T-cell (primary cell): ENCODE measurements around the gene VPS13D. TPM values are rescaled to one million over a fixed set of nuclear protein-coding genes. Genes with fewer than 3 reads are reported as not detected.
"Not testable (repeated sequence)": the region's sequence is repeated elsewhere in the genome, so short reads cannot be mapped to it uniquely, and the experiment has no call there.

Experiments used
- ATAC-seq, 4 experiments: fragments of 200-7000 bp in 3 of 4; fragments of 150-1000 bp in 1 of 4; cut with Tn5 transposase; replicated peaks in 1 of 4; 1 replicate in 3 of 4; 2 replicates in 1 of 4; pipeline ENCODE4 v1.10.0; 2021; ENCODE audit warnings: moderate library complexity in 3 of 4, mild to moderate bottlenecking in 2 of 4, moderate number of reproducible peaks in 1 of 4
- CTCF ChIA-PET, 2 donors: fragments of 300-600 bp; sonication (Branson Sonifier 250); formaldehyde crosslinking; loops; one replicate each; lab custom pipeline; 2022; ENCODE audit warnings: antibody characterized with exemption in 2 of 2; lab: Charles Lee
- POLR2A ChIA-PET, 2 donors: fragments of 300-600 bp; sonication (Branson Sonifier 250); formaldehyde crosslinking; loops; one replicate each; lab custom pipeline; 2022; ENCODE audit warnings: antibody characterized with exemption in 2 of 2; lab: Charles Lee
- DNase-seq, 35 experiments: peaks; one replicate each; pipeline versions ENCODE4 v3.0.0 to v3.0.0-alpha.2; 2013 to 2023
- H3K27ac ChIP-seq: one replicate; pipeline ENCODE4 v1.5.1; 2013; ENCODE audit warnings: low read length
- H3K27me3 ChIP-seq, 2 experiments: replicated peaks in 1 of 2; 1 replicate in 1 of 2; 2 replicates in 1 of 2; pipeline versions ENCODE4 v1.6.1 to v1.7.0; 2013; ENCODE audit warnings: low read length in 1 of 2, mixed read lengths in 1 of 2; ENCODE audit not compliant: control insufficient read depth in 2 of 2, insufficient read depth in 2 of 2; ENCODE audit errors: extremely low read depth in 1 of 2
- H3K36me3 ChIP-seq, 2 donors: 1 replicate in 1 of 2; 2 replicates in 1 of 2; pipeline versions ENCODE4 v1.6.1 to v1.7.0; 2013; ENCODE audit warnings: low read length in 1 of 2; ENCODE audit not compliant: control insufficient read depth in 2 of 2, insufficient read depth in 1 of 2; ENCODE audit errors: extremely low read depth in 1 of 2
- H3K4me1 ChIP-seq, 2 experiments: 1 replicate in 1 of 2; 2 replicates in 1 of 2; pipeline versions ENCODE4 v1.6.1 to v1.7.0; 2013; ENCODE audit warnings: low read length in 2 of 2, mixed read lengths in 1 of 2; ENCODE audit not compliant: insufficient read depth in 2 of 2, control insufficient read depth in 1 of 2; ENCODE audit errors: extremely low read depth in 1 of 2
- H3K4me3 ChIP-seq, 2 donors: 1 replicate in 1 of 2; 2 replicates in 1 of 2; pipeline versions ENCODE4 v1.5.1 to v1.7.0; 2013; ENCODE audit warnings: mild to moderate bottlenecking in 2 of 2, low read length in 1 of 2, moderate library complexity in 1 of 2; ENCODE audit not compliant: control insufficient read depth in 1 of 2; ENCODE audit errors: extremely low read depth in 1 of 2
- H3K9me3 ChIP-seq: 2 replicates; pipeline ENCODE4 v1.7.0; 2013
- H3K27ac Mint-ChIP-seq, 2 donors: one replicate each; pipeline ENCODE4 v1.8.0; 2020 to 2021; ENCODE audit warnings: mild to moderate bottlenecking in 2 of 2, mixed read lengths in 2 of 2
- H3K27me3 Mint-ChIP-seq, 2 donors: one replicate each; pipeline ENCODE4 v1.8.0; 2021 to 2022; ENCODE audit warnings: mixed read lengths in 2 of 2
- H3K36me3 Mint-ChIP-seq: one replicate; pipeline ENCODE4 v1.8.0; 2021; ENCODE audit warnings: mixed read lengths
- H3K4me1 Mint-ChIP-seq, 3 donors: one replicate each; pipeline ENCODE4 v1.8.0; 2020 to 2022; ENCODE audit warnings: mixed read lengths in 3 of 3, mild to moderate bottlenecking in 1 of 3
- H3K4me3 Mint-ChIP-seq, 3 donors: one replicate each; pipeline ENCODE4 v1.8.0; 2020 to 2022; ENCODE audit warnings: mild to moderate bottlenecking in 3 of 3, mixed read lengths in 3 of 3, moderate library complexity in 3 of 3
- H3K9me3 Mint-ChIP-seq, 3 donors: one replicate each; pipeline ENCODE4 v1.8.0; 2020 to 2022; ENCODE audit warnings: mixed read lengths in 3 of 3
- WGBS: methylation state at CpG from one replicate; pipeline ENCODE4 v1.1.5; 2013; ENCODE audit warnings: missing lambda C conversion rate; ENCODE audit not compliant: insufficient coverage; 5-methylcytosine and 5-hydroxymethylcytosine counted together
- total RNA-seq, 35 experiments: library from RNA in 6 of 35; stranded (reverse) in 6 of 35; fragments of 120-200 nt in 1 of 35; gene quantifications; one replicate each; pipeline versions ENCODE4 v1.2.1 to v1.2.4 and lab custom pipeline; 2013 to 2026

The VPS13D gene
- total RNA-seq, 5 donors from 2014 or later (not counting 1 experiment from before 2014, with no cell fraction given) = 73.5 to 85.9 (median 75.8) TPM

DNA sequence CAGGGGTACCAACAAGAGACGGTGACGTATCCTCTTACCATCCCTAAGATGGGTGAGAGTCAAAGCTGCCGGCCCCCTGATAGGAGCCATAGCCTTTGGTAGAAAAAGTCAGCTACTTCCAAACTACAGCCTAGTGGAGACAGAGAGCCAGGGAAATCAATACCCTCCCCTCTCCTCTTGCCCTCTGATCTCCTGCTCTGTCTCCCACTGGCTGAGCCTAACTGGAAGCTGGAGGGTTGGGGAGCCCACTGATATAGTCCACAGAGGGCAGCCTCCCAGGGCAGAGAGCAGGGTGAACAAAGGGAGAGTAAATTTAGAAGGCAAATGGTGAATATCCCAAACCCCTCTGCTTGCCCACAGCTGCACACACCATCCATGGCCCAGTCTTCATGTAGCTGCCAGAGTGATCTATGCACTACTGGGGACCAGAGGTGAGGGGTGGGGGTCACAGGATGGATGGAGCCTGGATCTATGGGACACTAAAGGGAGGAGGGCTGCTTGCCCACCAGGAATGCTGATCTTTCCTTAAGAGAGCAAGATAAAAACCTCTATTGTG is 308.2 kb downstream of the VPS13D start:
- peaks cover 0 to 15% (median 0%) of the 10 kb centered on the region in 3 donors for H3K4me1 Mint-ChIP-seq
- Histone ChIP-seq H3K9me3 (no peaks in the 10 kb centered on the region), H3K27me3 (peaks cover 0 to 21% of the 10 kb centered on the region in 2 experiments), H3K27ac (no peak overlapping the region), H3K4me1 (no peaks in the 10 kb centered on the region), H3K36me3 (peaks cover 0 to 5% of the 10 kb centered on the region in 2 donors), H3K4me3 (no peak overlapping the region)
- ChIA-PET POLR2A (no interaction called here), CTCF (no interaction called here)
- DNase-seq (no peak), ATAC-seq (no peak)
- peaks cover 12 to 21% (median 16%) of the 10 kb centered on the region in 3 donors for H3K9me3 Mint-ChIP-seq
- H3K4me3 Mint-ChIP-seq = no peak overlapping the region
- H3K27ac Mint-ChIP-seq = no peak overlapping the region
- no peaks in the 10 kb centered on the region for H3K27me3 Mint-ChIP-seq
- peaks cover 29% of the 10 kb centered on the region for H3K36me3 Mint-ChIP-seq
- no CpG with 5 or more reads among the region's 3 CpGs for WGBS

DNA sequence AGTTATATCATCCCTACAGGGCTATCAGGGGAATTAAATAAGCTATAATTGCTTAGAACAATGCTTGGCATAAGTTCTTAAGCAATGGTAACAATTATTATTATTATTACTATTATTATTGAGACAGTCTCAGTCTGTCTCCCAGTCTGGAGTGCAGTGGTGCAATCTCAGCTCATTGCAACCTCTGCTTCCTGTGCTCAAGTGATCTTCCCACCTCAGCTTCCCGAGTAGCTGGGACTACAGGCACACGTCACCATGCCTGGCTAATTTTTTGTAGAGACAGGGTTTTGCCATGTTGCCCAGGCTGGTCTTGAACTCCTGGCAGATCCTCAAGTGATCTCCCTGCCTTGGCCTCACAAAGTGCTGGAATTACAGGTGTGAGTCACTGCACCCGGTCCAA is 308.7 kb downstream of the VPS13D start:
- WGBS = 60% methylated on average over 1 of the region's 3 CpGs
- H3K4me1 ChIP-seq, H3K27ac ChIP-seq, POLR2A ChIA-PET, H3K36me3 ChIP-seq, ATAC-seq, DNase-seq, H3K4me3 ChIP-seq, CTCF ChIA-PET, H3K27ac Mint-ChIP-seq, H3K9me3 ChIP-seq, H3K4me3 Mint-ChIP-seq, H3K27me3 Mint-ChIP-seq: not testable (repeated sequence)
- Mint-ChIP-seq H3K4me1 (peaks cover 0 to 11% (median 0%) of the 10 kb centered on the region in 3 donors), H3K36me3 (peaks cover 26% of the 10 kb centered on the region), H3K9me3 (peaks cover 12 to 21% (median 16%) of the 10 kb centered on the region in 3 donors)
- H3K27me3 ChIP-seq = peaks cover 0 to 21% of the 10 kb centered on the region in 2 experiments

DNA sequence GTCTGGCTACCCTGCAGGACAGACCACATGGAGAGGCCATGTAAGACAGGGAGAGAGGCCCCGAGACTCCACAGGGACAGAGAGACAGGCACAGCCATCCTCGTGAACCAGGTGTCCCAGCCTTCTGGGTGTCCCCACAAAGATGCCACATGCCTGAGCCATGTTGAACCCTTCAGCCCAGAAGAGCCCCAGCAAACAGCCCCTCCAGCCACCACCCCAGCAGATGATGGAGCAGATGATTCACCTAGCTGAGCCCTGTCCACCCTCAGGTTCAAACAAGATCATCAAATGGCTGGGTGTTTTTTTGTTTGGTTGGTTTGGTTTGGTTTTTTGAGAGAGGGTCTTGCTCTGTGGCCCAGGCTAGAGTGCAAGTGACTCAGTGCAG is 309.5 kb downstream of the VPS13D start:
- H3K36me3 ChIP-seq = peaks cover 0 to 5% of the 10 kb centered on the region in 2 donors
- WGBS = 95% methylated on average over 2 of the region's 2 CpGs
- no peaks in the 10 kb centered on the region for H3K4me1 ChIP-seq
- Mint-ChIP-seq H3K36me3 (peaks cover 26% of the 10 kb centered on the region), H3K27ac (no peak overlapping the region), H3K4me1 (peaks cover 0 to 6% (median under 1%) of the 10 kb centered on the region in 3 donors), H3K4me3 (no peak overlapping the region), H3K9me3 (peaks cover 12 to 21% (median 16%) of the 10 kb centered on the region in 3 donors), H3K27me3 (peaks cover 0 to 1% of the 10 kb centered on the region in 2 donors)
- no peak for ATAC-seq
- no peak overlapping the region for H3K4me3 ChIP-seq
- CTCF ChIA-PET = no interaction called here
- no peak overlapping the region for H3K27ac ChIP-seq
- no peak for DNase-seq
- peaks cover 0 to 24% of the 10 kb centered on the region in 2 experiments for H3K27me3 ChIP-seq
- POLR2A ChIA-PET = no interaction called here
- no peaks in the 10 kb centered on the region for H3K9me3 ChIP-seq

DNA sequence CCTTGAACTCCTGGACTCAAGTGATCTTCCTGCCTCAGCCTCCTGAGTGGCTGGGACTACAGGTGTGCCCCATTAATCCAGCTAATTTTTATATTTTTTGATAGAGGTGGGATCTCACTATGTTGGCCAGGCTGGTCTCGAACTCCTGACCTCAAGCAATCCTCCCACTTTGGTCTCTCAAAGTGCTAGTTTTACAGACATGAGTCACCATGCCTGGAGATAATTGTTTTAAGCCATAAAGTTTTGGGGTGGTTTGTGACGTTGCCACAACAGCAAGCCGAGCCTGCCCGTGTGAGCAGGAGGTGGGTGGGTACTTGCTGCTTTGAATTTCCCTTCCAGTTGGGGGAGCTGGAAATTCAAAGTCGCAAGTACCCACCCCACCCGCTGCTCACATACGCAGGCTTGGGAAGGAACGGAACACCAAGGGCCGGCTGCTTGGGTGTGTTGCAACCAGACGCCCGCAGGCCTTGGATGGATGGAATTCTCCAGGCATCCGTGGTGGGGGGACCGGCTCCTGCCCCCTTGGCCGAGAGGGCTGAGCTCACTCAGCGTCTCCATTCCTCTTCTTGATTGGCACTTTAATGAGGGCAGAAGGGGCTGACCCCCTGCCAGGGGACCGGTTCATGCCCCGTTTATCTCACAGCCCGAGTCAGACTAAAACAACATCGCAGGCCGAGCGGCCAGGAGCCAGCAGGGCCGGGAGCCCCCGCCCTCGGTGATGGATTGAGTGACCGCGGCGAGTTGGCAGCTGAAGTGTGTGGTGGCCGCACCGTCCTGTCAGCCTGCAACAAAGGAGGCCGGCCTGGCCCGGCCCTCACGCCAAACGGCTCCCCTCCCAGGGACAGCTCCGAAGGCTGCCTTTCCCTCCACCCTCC is 310.1 kb downstream of the VPS13D start:
- ChIA-PET POLR2A (no interaction called here), CTCF (no interaction called here)
- peaks cover 0 to 4% of the 10 kb centered on the region in 2 donors for H3K27me3 Mint-ChIP-seq
- H3K36me3 Mint-ChIP-seq = peaks cover 26% of the 10 kb centered on the region
- H3K27ac Mint-ChIP-seq = no peak overlapping the region
- Histone ChIP-seq H3K9me3 (no peaks in the 10 kb centered on the region), H3K4me3 (no peak overlapping the region), H3K27me3 (peaks cover 0 to 26% of the 10 kb centered on the region in 2 experiments), H3K4me1 (no peaks in the 10 kb centered on the region), H3K27ac (no peak overlapping the region), H3K36me3 (peaks cover 0 to 5% of the 10 kb centered on the region in 2 donors)
- no peak overlapping the region for H3K4me3 Mint-ChIP-seq
- peaks cover 12 to 21% (median 16%) of the 10 kb centered on the region in 3 donors for H3K9me3 Mint-ChIP-seq
- no peak for DNase-seq
- WGBS = 72% methylated on average over 15 of the region's 34 CpGs
- H3K4me1 Mint-ChIP-seq = peaks cover 0 to 6% (median 5%) of the 10 kb centered on the region in 3 donors
- ATAC-seq = no peak

DNA sequence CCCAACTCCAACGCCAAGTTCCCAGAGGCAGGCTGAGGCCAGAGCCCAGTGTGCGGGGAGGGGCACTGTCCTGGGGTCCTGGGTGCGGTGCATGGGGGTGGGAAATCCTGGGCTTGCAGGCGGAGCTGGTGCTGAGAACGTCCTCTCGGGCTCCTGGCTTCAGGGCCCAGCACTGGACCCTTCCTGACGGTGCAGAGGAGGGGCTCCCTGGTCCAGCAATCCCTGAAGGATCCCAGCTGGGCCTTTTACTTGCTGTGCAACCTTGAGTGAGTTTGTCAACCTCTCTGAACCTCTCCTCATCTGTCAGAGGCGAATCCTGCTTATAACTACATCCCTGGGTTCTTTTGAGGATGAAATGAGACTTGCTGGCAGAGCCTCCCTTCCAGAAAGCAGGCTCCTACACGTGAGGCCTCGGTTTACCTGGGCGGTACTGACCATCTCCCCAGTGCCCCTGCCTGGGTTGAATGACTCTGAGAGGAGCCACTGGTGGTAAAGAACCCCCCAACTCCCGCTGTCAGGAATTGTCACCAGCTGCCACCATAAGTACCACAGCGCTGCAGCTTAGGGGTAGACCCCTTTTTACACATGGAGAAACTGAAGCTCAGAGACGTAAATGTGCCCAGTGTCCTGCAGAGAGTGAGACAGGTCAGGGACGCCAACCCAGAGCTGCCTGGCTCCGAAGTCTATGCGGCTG is 310.9 kb downstream of the VPS13D start:
- H3K27ac ChIP-seq = no peak overlapping the region
- CTCF ChIA-PET = no interaction called here

More for the DNA sequence above, 310.9 kb downstream of the VPS13D start:
- H3K9me3 ChIP-seq = no peaks in the 10 kb centered on the region
- H3K4me1 ChIP-seq = no peaks in the 10 kb centered on the region
- 94% methylated on average over 15 of the region's 17 CpGs for WGBS
- Mint-ChIP-seq H3K36me3 (peaks cover 21% of the 10 kb centered on the region), H3K27me3 (peaks cover 0 to 4% of the 10 kb centered on the region in 2 donors), H3K4me1 (peaks cover 1 to 7% (median 6%) of the 10 kb centered on the region in 3 donors), H3K9me3 (peaks cover 8 to 16% (median 13%) of the 10 kb centered on the region in 3 donors), H3K27ac (no peak overlapping the region), H3K4me3 (no peak overlapping the region)
- DNase-seq (no peak), ATAC-seq (no peak)
- POLR2A ChIA-PET = no interaction called here
- H3K4me3 ChIP-seq = no peak overlapping the region
- H3K27me3 ChIP-seq = peaks cover 0 to 27% of the 10 kb centered on the region in 2 experiments
- H3K36me3 ChIP-seq = peaks cover 0 to 5% of the 10 kb centered on the region in 2 donors
